Measurements from ENCODE around the gene SGPL1.

GRCh38 chr10:70828923-70829322 lies 13.2 kb downstream of the SGPL1 start:
- TF ChIP-seq CTCF (IDR thresholded peaks at IDR 0.05) (no peak), POLR2A (IDR thresholded peaks at IDR 0.05) (no peak)
